K562 (cell line): Measurements from ENCODE around the gene SLC33A1. TPM values are rescaled to one million over a fixed set of nuclear protein-coding genes. Genes with fewer than 3 reads are reported as not detected.

Experiments
- BRD9 ChIP-seq: fragments of 450-650 bp; IDR thresholded peaks from 2 replicates; pipeline ENCODE4 v1.6.1; 2018; ENCODE audit warnings: low read depth; ENCODE audit not compliant: partially characterized antibody
- MEIS2 ChIP-seq: fragments of 450-650 bp; IDR thresholded peaks from 2 replicates; pipeline ENCODE4 v1.6.1; 2014; ENCODE audit warnings: mild to moderate bottlenecking; ENCODE audit not compliant: partially characterized antibody
- SRF ChIP-seq, 2 experiments: fragments of 250-450, 450-650 bp in 1 of 2; sonication (Bioruptor Pico) in 1 of 2; sonication (generic) in 1 of 2; formaldehyde crosslinking; IDR thresholded peaks; 2 replicates each; pipeline versions ENCODE4 v1.5.0 to v1.5.1; 2020 to 2022; ENCODE audit warnings: mild to moderate bottlenecking in 1 of 2, missing genetic modification reagents in 1 of 2
- ZNF133 ChIP-seq: fragments of 250-450 bp; sonication (Bioruptor Pico); IDR thresholded peaks from 2 replicates; pipeline ENCODE4 v1.4.0; 2020; ENCODE audit warnings: mild to moderate bottlenecking
- ZNF146 ChIP-seq: IDR thresholded peaks from one replicate; pipeline ENCODE4 v1.6.1; 2018; ENCODE audit warnings: missing compliant biosample characterization; ENCODE audit not compliant: unreplicated experiment
- ZNF766 ChIP-seq: fragments of 200-800 bp; sonication (Bioruptor generic); conservative IDR thresholded peaks from 2 replicates; pipeline ENCODE4 v1.6.1; 2016; ENCODE audit warnings: missing genetic modification characterization, missing compliant biosample characterization
- ZNF780A ChIP-seq: fragments of 250-450 bp; sonication (Bioruptor Pico); IDR thresholded peaks from 2 replicates; pipeline ENCODE4 v1.5.0; 2021; ENCODE audit warnings: mild to moderate bottlenecking
- polyA plus RNA-seq, 8 experiments: library from polyadenylated mRNA; depleted of rRNA in 4 of 8; stranded (reverse) in 5 of 8; unstranded in 3 of 8; fragments of >200 nt; fragmentation: Nextera tagmentation in 2 of 8; fragmentation: Illumina TruSeq in 1 of 8; extraction: Ambion mirVana in 2 of 8; extraction: Trizol in 1 of 8; gene quantifications; 2 replicates each; pipeline versions ENCODE4 v1.2.1 to v1.2.3, GENCODE V29; 2011 to 2014; ENCODE audit warnings: inconsistent platforms in 1 of 8, missing spikeins in 1 of 8
- total RNA-seq, 7 experiments: library from RNA; depleted of rRNA in 6 of 7; stranded (reverse); fragments of >200 nt in 6 of 7; fragmentation: Illumina TruSeq in 2 of 7; extraction: Trizol in 2 of 7; gene quantifications; 2 replicates each; pipeline versions ENCODE4 v1.2.1 to v1.2.3, GENCODE V29; 2011 to 2021; ENCODE audit warnings: low replicate concordance in 1 of 7
- TF ChIP-seq, protein P1 (sequence below), 2 experiments: fragments of 450-650 bp; conservative IDR thresholded peaks; 2 replicates each; pipeline ENCODE4 v1.6.1; 2017; ENCODE audit warnings: mild to moderate bottlenecking in 2 of 2, moderate library complexity in 2 of 2
- TF ChIP-seq, protein P2 (sequence below): fragments of 450-650 bp; IDR thresholded peaks from 2 replicates; pipeline ENCODE4 v1.6.1; 2017; ENCODE audit warnings: antibody characterized with exemption, mild to moderate bottlenecking
- TF ChIP-seq, protein P3 (sequence below), 2 experiments: fragments of 450-650 bp; IDR thresholded peaks; 2 replicates each; pipeline ENCODE4 v1.6.1; 2016; ENCODE audit warnings: mild to moderate bottlenecking in 2 of 2, borderline replicate concordance in 1 of 2, low read depth in 1 of 2, moderate library complexity in 1 of 2
- TF ChIP-seq, protein P4 (sequence below): sonication (generic); formaldehyde crosslinking; IDR thresholded peaks from 2 replicates; pipeline ENCODE4 v1.8.0; 2022; ENCODE audit warnings: mild to moderate bottlenecking, low read depth, missing genetic modification reagents

SLC33A1 gene
- total and polyA plus RNA-seq, 9 of the 15 experiments (the other 6 are each of a cell fraction or from before 2014, with no cell fraction given) = 6.2 to 26.8 (median 19.6) TPM

DNA sequence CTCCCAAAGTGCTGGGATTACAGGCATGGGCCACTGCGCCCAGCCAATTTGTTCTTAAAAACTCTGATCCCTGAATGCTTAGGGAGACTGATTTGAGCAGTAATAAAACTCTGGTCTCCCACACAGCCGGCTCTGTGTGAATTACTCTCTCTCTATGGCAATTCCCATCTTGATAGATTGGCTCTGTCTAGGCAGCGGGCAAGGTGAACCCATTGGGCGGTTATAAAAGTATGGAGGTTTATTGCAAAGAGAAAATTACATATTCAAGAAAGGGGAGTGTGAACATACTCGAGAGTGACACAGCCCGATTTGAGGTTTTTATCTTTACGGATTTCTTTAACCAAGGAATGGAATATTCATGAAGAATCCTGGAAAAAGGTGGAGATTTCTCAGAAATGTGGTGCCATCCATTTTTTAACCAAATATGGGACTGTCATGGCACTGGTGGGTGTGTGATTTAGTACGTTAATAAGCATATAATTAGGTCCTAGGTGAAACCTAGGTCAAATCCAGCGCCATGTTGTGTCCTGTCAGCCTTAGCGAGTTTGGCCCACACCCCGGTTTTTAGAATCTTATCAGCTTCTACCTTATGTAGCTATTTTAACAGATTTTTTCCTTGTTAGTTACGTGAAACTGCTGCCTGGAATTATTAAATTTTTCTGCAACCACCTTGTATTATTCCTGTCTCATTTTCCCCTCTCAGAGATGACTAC is 9.0 kb upstream of the SLC33A1 start (continued):
- TF ChIP-seq, protein P1, sequence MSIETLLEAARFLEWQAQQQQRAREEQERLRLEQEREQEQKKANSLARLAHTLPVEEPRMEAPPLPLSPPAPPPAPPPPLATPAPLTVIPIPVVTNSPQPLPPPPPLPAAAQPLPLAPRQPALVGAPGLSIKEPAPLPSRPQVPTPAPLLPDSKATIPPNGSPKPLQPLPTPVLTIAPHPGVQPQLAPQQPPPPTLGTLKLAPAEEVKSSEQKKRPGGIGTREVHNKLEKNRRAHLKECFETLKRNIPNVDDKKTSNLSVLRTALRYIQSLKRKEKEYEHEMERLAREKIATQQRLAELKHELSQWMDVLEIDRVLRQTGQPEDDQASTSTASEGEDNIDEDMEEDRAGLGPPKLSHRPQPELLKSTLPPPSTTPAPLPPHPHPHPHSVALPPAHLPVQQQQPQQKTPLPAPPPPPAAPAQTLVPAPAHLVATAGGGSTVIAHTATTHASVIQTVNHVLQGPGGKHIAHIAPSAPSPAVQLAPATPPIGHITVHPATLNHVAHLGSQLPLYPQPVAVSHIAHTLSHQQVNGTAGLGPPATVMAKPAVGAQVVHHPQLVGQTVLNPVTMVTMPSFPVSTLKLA (conservative IDR thresholded peaks at IDR 0.05) = peak in 1 of 2 experiments; percentile 35; a peak in 1 of 4 replicates
- TF ChIP-seq, protein P2, sequence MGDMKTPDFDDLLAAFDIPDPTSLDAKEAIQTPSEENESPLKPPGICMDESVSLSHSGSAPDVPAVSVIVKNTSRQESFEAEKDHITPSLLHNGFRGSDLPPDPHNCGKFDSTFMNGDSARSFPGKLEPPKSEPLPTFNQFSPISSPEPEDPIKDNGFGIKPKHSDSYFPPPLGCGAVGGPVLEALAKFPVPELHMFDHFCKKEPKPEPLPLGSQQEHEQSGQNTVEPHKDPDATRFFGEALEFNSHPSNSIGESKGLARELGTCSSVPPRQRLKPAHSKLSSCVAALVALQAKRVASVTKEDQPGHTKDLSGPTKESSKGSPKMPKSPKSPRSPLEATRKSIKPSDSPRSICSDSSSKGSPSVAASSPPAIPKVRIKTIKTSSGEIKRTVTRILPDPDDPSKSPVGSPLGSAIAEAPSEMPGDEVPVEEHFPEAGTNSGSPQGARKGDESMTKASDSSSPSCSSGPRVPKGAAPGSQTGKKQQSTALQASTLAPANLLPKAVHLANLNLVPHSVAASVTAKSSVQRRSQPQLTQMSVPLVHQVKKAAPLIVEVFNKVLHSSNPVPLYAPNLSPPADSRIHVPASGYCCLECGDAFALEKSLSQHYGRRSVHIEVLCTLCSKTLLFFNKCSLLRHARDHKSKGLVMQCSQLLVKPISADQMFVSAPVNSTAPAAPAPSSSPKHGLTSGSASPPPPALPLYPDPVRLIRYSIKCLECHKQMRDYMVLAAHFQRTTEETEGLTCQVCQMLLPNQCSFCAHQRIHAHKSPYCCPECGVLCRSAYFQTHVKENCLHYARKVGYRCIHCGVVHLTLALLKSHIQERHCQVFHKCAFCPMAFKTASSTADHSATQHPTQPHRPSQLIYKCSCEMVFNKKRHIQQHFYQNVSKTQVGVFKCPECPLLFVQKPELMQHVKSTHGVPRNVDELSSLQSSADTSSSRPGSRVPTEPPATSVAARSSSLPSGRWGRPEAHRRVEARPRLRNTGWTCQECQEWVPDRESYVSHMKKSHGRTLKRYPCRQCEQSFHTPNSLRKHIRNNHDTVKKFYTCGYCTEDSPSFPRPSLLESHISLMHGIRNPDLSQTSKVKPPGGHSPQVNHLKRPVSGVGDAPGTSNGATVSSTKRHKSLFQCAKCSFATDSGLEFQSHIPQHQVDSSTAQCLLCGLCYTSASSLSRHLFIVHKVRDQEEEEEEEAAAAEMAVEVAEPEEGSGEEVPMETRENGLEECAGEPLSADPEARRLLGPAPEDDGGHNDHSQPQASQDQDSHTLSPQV = peak; percentile 66
- TF ChIP-seq ZNF146 (CRISPR knock-in tag) (no peak), ZNF780A (CRISPR knock-in tag) (no peak), ZNF766 (CRISPR knock-in tag) (peak; percentile 70; the same call in 1 of the 2 replicates), BRD9 (peak; percentile 18), MEIS2 (peak; percentile 84), ZNF133 (no peak), SRF (CRISPR knock-in tag; IDR thresholded peaks at IDR 0.05) (peak in 1 of 2 experiments; percentile 88; a peak in 1 of 4 replicates)
- TF ChIP-seq, protein P3, sequence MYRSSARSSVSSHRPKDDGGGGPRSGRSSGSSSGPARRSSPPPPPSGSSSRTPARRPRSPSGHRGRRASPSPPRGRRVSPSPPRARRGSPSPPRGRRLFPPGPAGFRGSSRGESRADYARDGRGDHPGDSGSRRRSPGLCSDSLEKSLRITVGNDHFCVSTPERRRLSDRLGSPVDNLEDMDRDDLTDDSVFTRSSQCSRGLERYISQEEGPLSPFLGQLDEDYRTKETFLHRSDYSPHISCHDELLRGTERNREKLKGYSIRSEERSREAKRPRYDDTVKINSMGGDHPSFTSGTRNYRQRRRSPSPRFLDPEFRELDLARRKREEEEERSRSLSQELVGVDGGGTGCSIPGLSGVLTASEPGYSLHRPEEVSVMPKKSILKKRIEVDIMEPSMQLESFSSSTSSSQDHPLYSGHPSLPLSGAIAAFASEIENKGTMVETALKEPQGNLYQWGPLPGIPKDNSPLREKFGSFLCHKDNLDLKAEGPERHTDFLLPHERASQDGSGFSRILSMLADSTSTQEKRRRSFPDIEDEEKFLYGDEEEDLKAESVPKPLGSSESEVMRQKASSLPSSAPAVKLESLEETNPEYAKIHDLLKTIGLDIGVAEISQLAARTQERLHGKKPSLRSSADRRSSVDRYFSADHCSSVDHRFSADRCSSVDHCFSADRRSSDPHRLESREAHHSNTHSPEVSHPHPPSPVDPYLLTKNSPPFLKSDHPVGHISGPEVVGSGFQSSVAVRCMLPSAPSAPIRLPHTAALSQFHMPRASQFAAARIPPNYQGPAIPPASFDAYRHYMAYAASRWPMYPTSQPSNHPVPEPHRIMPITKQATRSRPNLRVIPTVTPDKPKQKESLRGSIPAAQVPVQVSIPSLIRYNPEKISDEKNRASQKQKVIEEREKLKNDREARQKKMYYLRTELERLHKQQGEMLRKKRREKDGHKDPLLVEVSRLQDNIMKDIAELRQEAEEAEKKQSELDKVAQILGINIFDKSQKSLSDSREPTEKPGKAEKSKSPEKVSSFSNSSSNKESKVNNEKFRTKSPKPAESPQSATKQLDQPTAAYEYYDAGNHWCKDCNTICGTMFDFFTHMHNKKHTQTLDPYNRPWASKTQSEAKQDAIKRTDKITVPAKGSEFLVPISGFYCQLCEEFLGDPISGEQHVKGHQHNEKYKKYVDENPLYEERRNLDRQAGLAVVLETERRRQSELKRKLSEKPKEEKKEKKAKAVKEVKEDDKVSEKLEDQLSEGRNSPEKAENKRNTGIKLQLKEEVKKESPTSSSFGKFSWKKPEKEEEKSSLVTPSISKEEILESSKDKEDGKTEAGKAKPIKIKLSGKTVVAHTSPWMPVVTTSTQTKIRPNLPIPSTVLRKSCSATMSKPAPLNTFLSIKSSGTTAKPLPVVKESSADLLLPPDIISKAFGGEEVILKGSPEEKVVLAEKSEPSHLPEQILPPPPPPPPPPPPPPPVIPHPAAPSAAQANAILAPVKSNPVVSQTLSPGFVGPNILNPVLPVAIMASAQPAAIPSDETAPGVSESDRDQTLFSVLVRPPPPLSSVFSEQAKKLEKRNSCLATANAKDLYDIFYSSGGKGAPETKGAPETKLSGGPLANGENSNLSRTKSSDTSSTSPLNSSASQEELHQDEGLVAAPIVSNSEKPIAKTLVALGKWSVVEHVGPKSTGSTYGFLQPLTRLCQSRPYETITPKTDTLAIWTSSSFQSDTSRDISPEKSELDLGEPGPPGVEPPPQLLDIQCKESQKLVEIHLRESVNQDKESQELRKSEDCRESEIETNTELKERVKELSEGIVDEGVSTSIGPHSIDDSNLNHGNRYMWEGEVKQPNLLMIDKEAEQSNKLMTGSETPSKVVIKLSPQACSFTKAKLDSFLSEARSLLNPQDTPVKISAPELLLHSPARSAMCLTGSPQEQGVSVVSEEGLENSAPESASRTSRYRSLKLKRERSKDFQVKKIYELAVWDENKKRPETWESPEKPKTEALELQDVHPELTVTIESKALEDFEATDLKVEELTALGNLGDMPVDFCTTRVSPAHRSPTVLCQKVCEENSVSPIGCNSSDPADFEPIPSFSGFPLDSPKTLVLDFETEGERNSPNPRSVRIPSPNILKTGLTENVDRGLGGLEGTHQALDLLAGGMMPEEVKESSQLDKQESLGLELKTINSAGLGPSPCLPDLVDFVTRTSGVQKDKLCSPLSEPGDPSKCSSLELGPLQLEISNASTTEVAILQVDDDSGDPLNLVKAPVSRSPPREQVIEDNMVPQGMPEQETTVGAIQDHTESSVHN (IDR thresholded peaks at IDR 0.05; ENCODE audit: borderline replicate concordance in 1 of 2, low read depth in 1 of 2) = no peak
- TF ChIP-seq, protein P4, sequence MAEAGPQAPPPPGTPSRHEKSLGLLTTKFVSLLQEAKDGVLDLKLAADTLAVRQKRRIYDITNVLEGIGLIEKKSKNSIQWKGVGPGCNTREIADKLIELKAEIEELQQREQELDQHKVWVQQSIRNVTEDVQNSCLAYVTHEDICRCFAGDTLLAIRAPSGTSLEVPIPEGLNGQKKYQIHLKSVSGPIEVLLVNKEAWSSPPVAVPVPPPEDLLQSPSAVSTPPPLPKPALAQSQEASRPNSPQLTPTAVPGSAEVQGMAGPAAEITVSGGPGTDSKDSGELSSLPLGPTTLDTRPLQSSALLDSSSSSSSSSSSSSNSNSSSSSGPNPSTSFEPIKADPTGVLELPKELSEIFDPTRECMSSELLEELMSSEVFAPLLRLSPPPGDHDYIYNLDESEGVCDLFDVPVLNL (CRISPR knock-in tag) = no peak
